Neural progenitor cell (in vitro differentiated cells): ENCODE measurements around the gene ISCA1. TPM values are rescaled to one million over a fixed set of nuclear protein-coding genes. Genes with fewer than 3 reads are reported as not detected.

Experiments used
- DNase-seq: peaks from one replicate; pipeline ENCODE4 v3.0.0-alpha.2; 2016; ENCODE audit warnings: low spot score
- H2AFZ ChIP-seq: fragments of 200-600 bp; sonication (generic); replicated peaks from 2 replicates; pipeline ENCODE4 v1.6.1; 2016; ENCODE audit warnings: antibody characterized with exemption
- H3F3A ChIP-seq: fragments of 200-600 bp; sonication (generic); 2 replicates; pipeline ENCODE4 v1.6.1; 2016; ENCODE audit warnings: antibody characterized with exemption, low read depth
- H3K27ac ChIP-seq: fragments of 200-600 bp; sonication (generic); 2 replicates; pipeline ENCODE4 v1.5.1; 2016; ENCODE audit warnings: mild to moderate bottlenecking
- H3K27me3 ChIP-seq: fragments of 200-600 bp; sonication (generic); 2 replicates; pipeline ENCODE4 v1.6.1; 2016; ENCODE audit warnings: mild to moderate bottlenecking, moderate library complexity
- H3K36me3 ChIP-seq: fragments of 200-600 bp; sonication (generic); 2 replicates; pipeline ENCODE4 v1.5.1; 2016
- H3K4me1 ChIP-seq: fragments of 200-600 bp; sonication (generic); 2 replicates; pipeline ENCODE4 v1.6.1; 2016; ENCODE audit warnings: mixed run types
- H3K4me2 ChIP-seq: fragments of 200-600 bp; sonication (generic); 2 replicates; pipeline ENCODE4 v1.6.1; 2016
- H3K4me3 ChIP-seq: fragments of 200-600 bp; sonication (generic); 2 replicates; pipeline ENCODE4 v1.5.1; 2016
- H3K79me2 ChIP-seq: fragments of 200-600 bp; sonication (generic); 2 replicates; pipeline ENCODE4 v1.6.1; 2016; ENCODE audit warnings: low read depth
- H3K9ac ChIP-seq: fragments of 200-600 bp; sonication (generic); 2 replicates; pipeline ENCODE4 v1.6.1; 2016
- H3K9me3 ChIP-seq: fragments of 200-600 bp; sonication (generic); 2 replicates; pipeline ENCODE4 v1.5.1; 2016; ENCODE audit warnings: low read depth
- H4K20me1 ChIP-seq: fragments of 200-600 bp; sonication (generic); 2 replicates; pipeline ENCODE4 v1.6.1; 2016; ENCODE audit warnings: low read depth
- H3K27ac Mint-ChIP-seq: 3 replicates; pipeline ENCODE4 v1.8.0; 2021; ENCODE audit warnings: mixed read lengths
- H3K27me3 Mint-ChIP-seq: 2 replicates; pipeline ENCODE4 v1.8.0; 2022; ENCODE audit warnings: low read depth, mild to moderate bottlenecking, inconsistent platforms, moderate library complexity, mixed read lengths; ENCODE audit not compliant: insufficient read depth
- H3K36me3 Mint-ChIP-seq: 3 replicates; pipeline ENCODE4 v1.8.0; 2021; ENCODE audit warnings: mixed read lengths
- H3K4me1 Mint-ChIP-seq: 3 replicates; pipeline ENCODE4 v1.8.0; 2021; ENCODE audit warnings: mixed read lengths
- H3K4me3 Mint-ChIP-seq: 3 replicates; pipeline ENCODE4 v1.8.0; 2021; ENCODE audit warnings: mild to moderate bottlenecking, moderate library complexity, mixed read lengths
- H3K9me3 Mint-ChIP-seq: 3 replicates; pipeline ENCODE4 v1.8.0; 2020; ENCODE audit warnings: mixed read lengths
- CTCF ChIP-seq: fragments of 200-600 bp; sonication (generic); IDR thresholded peaks from 2 replicates; pipeline ENCODE4 v1.5.1; 2017; ENCODE audit warnings: antibody characterized with exemption, mild to moderate bottlenecking
- EZH2 ChIP-seq: fragments of 200-600 bp; sonication (generic); IDR thresholded peaks from 2 replicates; pipeline ENCODE4 v1.6.1; 2017; ENCODE audit warnings: antibody characterized with exemption, mild to moderate bottlenecking, moderate library complexity
- EZH2phosphoT487 ChIP-seq: fragments of 200-600 bp; sonication (generic); IDR thresholded peaks from 2 replicates; pipeline ENCODE4 v1.6.1; 2017; ENCODE audit warnings: antibody characterized with exemption
- total RNA-seq: library from RNA; depleted of rRNA; stranded (reverse); fragments of >200 nt; gene quantifications from 2 replicates; pipeline ENCODE4 v1.2.3, GENCODE V29; 2015; ENCODE audit warnings: low replicate concordance

Gene ISCA1
- total RNA-seq, 1 donor from 2014 or later: 42.9 TPM

GRCh38 chr9:86253577-86253976 lies 28.8 kb downstream of the ISCA1 start:
- Histone ChIP-seq H3K4me3 (no peak overlapping the region), H3K9ac (no peak overlapping the region), H4K20me1 (no peaks in the 10 kb centered on the region), H3K27ac (no peak overlapping the region), H3K27me3 (no peaks in the 10 kb centered on the region), H3K4me1 (no peaks in the 10 kb centered on the region), H3K79me2 (no peaks in the 10 kb centered on the region), H3K9me3 (peaks cover 17% of the 10 kb centered on the region), H3K4me2 (no peak overlapping the region), H3F3A (no peaks in the 10 kb centered on the region), H3K36me3 (peaks cover 8% of the 10 kb centered on the region), H2AFZ (no peak overlapping the region)
- Mint-ChIP-seq H3K4me1 (no peaks in the 10 kb centered on the region), H3K27me3 (no peaks in the 10 kb centered on the region), H3K4me3 (no peak overlapping the region), H3K27ac (no peak overlapping the region), H3K9me3 (peaks cover 21% of the 10 kb centered on the region), H3K36me3 (peaks cover 4% of the 10 kb centered on the region)
- DNase-seq: no peak
- TF ChIP-seq EZH2phosphoT487: no peak
- TF ChIP-seq EZH2: no peak
- no peak for TF ChIP-seq CTCF

- H3K27me3 Mint-ChIP-seq: no peaks in the 10 kb centered on the region
- H3K9me3 Mint-ChIP-seq: peaks cover 21% of the 10 kb centered on the region
- H3F3A ChIP-seq: no peaks in the 10 kb centered on the region
- TF ChIP-seq CTCF: no peak
- no peak for TF ChIP-seq EZH2phosphoT487
- TF ChIP-seq EZH2: no peak
- no peak overlapping the region for H3K4me2 ChIP-seq
- H3K27ac Mint-ChIP-seq: no peak overlapping the region
- no peak overlapping the region for H2AFZ ChIP-seq
- H3K4me3 ChIP-seq: no peak overlapping the region
- H3K4me1 ChIP-seq: no peaks in the 10 kb centered on the region
- DNase-seq: no peak
- H3K27me3 ChIP-seq: no peaks in the 10 kb centered on the region
- H3K9ac ChIP-seq: no peak overlapping the region
- no peaks in the 10 kb centered on the region for H4K20me1 ChIP-seq
- peaks cover 8% of the 10 kb centered on the region for H3K36me3 ChIP-seq
- H3K4me1 Mint-ChIP-seq: no peaks in the 10 kb centered on the region
- peaks cover 4% of the 10 kb centered on the region for H3K36me3 Mint-ChIP-seq
- peaks cover 17% of the 10 kb centered on the region for H3K9me3 ChIP-seq
- no peak overlapping the region for H3K4me3 Mint-ChIP-seq
- no peak overlapping the region for H3K27ac ChIP-seq
- no peaks in the 10 kb centered on the region for H3K79me2 ChIP-seq
Observed at GRCh38 chr9:86252870-86253269, 29.5 kb downstream of the ISCA1 start.

- Mint-ChIP-seq H3K27me3 (peaks cover 2% of the 10 kb centered on the region), H3K9me3 (peaks cover 21% of the 10 kb centered on the region), H3K36me3 (peaks cover 2% of the 10 kb centered on the region), H3K4me3 (no peak overlapping the region), H3K27ac (no peak overlapping the region), H3K4me1 (peaks cover 5% of the 10 kb centered on the region)
- DNase-seq: no peak
- Histone ChIP-seq H3F3A (no peaks in the 10 kb centered on the region), H2AFZ (no peak overlapping the region), H3K36me3 (peaks cover 8% of the 10 kb centered on the region), H4K20me1 (no peaks in the 10 kb centered on the region), H3K4me3 (no peak overlapping the region), H3K4me1 (peaks cover 4% of the 10 kb centered on the region), H3K9me3 (peaks cover 17% of the 10 kb centered on the region), H3K27ac (no peak overlapping the region), H3K27me3 (no peaks in the 10 kb centered on the region), H3K9ac (no peak overlapping the region), H3K4me2 (no peak overlapping the region), H3K79me2 (no peaks in the 10 kb centered on the region)
- TF ChIP-seq CTCF (no peak), EZH2 (no peak), EZH2phosphoT487 (no peak)
Observed at GRCh38 chr9:86250123-86250522, 32.2 kb downstream of the ISCA1 start.
